ENCODE measurements around the gene ZPBP2. TPM values are rescaled to one million over a fixed set of nuclear protein-coding genes. Genes with fewer than 3 reads are reported as not detected.
"Not testable (repeated sequence)": the region's sequence is repeated elsewhere in the genome, so short reads cannot be mapped to it uniquely, and the experiment has no call there.

The ZPBP2 gene
- total RNA-seq, 2 donors from 2014 or later: not detected

DNA sequence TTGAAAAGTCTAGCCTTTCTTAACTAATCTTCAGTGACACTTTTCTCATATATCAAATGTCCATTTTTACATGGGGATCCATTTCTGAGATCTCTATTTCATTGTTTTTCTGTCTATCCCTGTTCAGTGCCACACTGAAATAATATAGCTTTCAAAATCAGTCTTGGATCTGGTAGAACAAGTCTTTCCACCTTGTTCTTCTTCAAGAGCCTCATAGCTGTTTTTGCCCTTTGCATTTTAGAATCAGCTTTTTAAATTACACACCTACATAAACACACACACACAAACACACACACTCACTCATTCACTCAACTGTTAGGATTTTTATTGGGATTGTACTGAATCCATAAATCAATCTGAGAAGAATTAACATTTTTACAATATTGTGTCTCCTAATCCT, 31.2 kb downstream of the ZPBP2 start:
- ATAC-seq: no peak
- DNase-seq: no peak
- intact Hi-C loops (cut with DNase I): no loop called here

- ATAC-seq; intact Hi-C loops (cut with DNase I); DNase-seq: not testable (repeated sequence)
Measured at GRCh38 chr17:39902027-39902426, 34.0 kb downstream of the ZPBP2 start.

DNA sequence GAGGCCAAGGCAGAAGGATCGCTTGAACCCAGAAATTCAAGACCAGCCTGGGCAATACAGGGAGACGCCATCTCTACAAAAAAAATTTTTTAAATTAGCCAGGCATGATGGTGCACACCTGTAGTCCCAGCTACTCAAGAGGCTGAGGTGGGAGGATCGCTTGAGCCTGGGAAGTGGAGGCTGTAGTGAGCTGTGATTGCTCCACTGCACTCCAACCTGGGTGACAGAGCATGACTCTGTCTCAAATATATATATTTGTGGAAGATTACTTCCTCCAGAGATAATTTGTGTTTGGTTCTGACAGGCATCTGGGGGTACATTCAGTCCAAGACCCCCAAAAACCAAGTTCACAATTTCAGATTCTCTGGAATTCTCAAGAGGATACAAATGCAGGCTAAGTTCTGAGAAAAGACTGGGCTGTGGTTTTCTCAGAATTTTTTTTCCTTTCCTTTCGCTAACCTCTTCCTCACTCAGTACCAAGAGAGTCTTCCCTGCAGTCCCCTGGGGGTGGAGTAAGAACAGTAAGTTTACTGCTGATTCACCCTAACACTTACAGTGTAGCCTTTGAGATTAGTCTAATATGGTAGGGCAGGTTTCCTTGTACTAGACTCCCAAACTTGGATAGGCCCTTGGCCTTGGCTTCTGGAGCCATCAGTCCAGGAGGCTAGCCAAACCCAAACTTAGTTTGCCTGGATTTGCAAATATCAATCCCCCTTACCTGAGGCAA, 35.3 kb downstream of the ZPBP2 start:
- ATAC-seq: no peak
- DNase-seq: no peak
- intact Hi-C loops (cut with DNase I): no loop called here

- ATAC-seq (no peak), DNase-seq (no peak)
- intact Hi-C loops (cut with DNase I): no loop called here
Measured at GRCh38 chr17:39904990-39905288, 36.9 kb downstream of the ZPBP2 start.

GRCh38 chr17:39908789-39909352, 40.9 kb downstream of the ZPBP2 start:
- intact Hi-C loops (cut with DNase I): no loop called here
- DNase-seq: no peak
- ATAC-seq: no peak

- intact Hi-C loops (cut with DNase I): no loop called here
- ATAC-seq (no peak), DNase-seq (no peak)
Measured at GRCh38 chr17:39913989-39914388, 46.0 kb downstream of the ZPBP2 start.

- DNase-seq (no peak), ATAC-seq (peak in 1 of 2 donors; percentile 30)
- intact Hi-C loops (cut with DNase I): no loop called here
Measured at GRCh38 chr17:39915559-39915958, 47.6 kb downstream of the ZPBP2 start.

DNA sequence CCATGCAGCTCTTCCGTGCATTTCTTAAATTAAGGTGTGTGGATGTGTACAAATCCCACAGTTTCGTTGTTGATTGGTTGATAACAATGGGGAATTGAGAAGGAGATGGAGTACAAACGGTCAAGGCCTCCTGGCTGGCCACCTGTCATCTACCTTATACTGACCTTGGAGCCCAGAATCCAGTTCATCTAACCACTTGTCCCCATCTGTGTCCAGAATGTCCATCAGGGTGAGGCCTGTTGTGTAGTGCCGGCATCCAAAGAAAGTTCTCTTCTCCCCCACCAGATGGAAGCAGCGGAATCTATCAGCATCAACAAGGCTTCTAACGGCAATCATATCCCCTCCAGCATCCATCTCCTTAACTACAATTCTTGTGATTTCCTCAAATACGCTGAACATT, 48.9 kb downstream of the ZPBP2 start:
- DNase-seq: no peak
- no peak for ATAC-seq
- intact Hi-C loops (cut with DNase I): no loop called here

- intact Hi-C loops (cut with DNase I): no loop called here
- ATAC-seq (no peak), DNase-seq (no peak)
Measured at GRCh38 chr17:39919087-39919683, 51.2 kb downstream of the ZPBP2 start.

DNA sequence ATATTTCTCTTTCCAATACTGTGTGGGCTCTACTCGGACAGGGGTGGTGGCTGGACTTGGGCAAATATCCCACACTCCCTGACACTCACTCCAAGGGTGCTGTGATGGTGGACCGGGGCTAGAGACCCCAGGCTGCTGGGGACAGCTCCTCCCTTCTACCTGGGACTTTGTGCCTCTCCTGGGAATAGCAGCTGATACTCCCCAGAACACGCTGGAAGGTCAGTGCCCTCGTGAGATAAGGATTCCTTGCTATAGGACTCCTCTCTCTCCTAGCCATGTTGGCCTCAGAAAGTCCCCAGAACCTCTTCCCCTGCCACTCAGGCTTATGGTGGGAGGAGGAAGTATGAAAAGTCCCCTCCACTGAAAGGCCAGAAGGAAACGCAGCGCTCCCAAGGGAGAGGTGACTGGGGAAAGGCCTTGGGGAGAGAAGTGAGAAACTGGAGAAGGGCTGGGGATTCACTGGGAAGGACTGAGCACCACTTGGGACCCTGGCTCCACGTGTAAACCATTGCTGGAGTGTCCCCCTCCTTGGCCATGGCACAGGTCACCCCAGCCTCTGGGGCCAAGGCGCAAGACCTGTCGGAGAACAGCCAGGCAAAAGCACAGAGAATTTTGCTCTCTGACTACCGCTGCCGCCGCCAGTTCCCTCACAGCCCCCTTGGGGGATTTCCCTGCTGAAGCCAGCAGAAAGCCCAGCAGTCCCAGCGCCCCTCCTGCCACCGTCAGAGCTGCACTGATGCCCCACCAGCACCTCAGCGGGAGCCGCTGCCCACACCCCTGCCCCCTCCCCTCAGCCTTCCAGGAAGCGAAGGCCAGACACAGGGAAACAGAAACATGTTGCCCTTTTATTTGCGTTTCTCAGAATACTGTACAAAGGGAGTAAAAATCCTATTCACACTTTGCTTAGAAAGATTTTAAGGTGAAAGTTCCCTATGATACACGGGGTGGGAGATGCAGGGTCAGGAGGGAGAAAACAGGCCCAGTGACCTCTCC, 52.5 kb downstream of the ZPBP2 start:
- no peak for DNase-seq
- ATAC-seq: no peak
- intact Hi-C loops (cut with DNase I): no loop called here

DNA sequence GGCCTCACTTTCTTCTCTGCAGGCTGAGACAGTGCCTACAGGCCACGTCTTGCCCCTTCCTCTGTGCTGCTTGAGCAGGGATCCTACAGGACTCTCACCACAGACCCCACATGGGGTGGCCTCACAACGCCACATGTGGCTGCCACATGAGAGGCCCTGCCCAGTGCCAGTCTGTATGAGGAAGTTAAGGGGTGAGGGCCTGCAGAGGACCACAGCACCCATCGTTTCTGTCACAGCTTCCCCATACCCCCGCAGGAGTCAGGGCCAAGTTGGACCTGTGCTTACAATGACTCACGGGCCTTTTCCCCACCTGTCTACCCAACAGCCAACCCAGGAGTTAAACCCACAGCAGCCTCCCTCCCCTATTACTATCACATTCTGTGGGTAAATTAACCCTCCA, 53.3 kb downstream of the ZPBP2 start:
- no peak for ATAC-seq
- intact Hi-C loops (cut with DNase I): no loop called here

DNA sequence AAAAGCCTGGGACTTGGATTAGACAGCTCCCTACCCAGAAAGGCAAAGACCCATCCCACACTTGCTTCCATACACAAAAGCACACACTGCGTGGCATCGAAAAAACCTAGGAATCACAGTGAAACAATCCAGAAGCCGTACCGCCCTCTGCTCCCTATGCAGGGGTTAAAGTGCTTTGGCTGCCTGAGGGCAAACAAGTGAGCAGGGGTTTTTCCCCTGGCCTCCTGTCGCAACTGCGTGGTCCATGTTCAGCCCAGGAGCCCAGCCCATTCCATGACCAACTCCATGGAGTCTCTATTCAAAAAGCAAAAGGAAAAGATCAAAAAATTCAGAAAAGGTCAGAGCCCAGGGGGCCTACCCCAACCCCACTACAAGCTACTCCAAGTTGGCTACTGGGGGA, 54.0 kb downstream of the ZPBP2 start:
- no peak for ATAC-seq
- intact Hi-C loops (cut with DNase I): no loop called here

More for the DNA sequence above, 53.3 kb downstream of the ZPBP2 start:
- DNase-seq: no peak

DNA sequence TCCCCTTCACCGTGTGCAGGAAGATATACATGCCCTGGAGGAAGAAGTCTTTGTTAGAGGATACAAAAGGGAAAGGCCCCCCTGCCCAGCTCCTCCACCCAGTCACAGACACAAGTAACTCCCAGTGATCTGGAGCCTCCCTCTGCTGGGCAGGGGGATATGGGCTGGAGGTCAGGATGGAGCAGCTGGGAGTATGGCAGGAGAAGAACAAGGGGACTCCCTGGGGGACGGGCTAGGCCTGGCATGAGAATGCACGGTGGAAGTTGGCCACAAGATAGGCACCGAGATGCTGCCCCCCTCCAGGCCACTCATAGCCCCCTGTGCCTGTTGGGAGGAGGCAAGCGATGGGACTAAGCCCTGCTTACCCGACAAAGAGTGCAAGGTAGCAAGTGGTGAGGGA, 55.2 kb downstream of the ZPBP2 start:
- ATAC-seq: no peak
- intact Hi-C loops (cut with DNase I): no loop called here
- DNase-seq: no peak

More for the DNA sequence above, 54.0 kb downstream of the ZPBP2 start:
- no peak for DNase-seq

DNA sequence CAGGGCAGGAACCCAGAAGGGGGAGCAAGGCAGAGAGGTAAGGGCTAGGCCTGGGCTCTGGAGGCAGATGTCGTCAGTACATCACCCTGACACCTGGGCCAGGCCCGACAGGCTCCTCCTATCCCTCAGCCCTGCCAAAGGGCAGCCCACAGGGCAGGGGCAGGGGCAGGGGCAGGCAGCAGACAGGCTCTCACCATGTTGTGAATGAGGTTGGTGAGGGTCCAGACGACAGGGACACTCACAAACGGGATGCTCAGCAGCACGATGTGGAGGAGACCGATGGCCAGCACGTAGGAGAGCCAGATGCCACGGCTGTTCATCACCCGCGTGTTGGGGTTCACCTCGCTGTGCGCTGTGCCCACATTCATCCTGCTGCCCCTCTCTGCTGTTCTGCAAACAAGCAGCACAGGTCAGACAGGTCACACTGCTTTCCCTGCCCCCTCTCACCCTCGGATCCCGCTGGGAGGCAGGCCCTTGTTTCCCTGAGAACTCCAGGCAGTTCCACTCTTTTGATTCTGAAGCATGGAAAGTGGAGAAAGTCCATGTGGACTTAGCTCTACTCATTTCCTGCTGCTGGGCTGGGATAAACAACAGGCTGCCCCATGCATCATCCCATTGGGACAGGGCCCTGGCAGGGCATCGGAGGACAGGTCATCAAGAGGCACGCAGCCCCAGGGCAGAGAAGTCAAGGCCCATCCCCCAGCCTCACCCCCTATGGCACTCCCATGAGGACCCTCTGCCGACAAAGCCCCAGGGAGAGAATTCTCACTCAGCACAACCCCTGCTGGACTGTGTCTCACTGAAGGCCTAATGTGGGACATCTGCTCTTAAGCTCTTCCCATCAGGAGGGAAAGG, 56.1 kb downstream of the ZPBP2 start:
- ATAC-seq: no peak
- intact Hi-C loops (cut with DNase I): no loop called here
- no peak for DNase-seq

GRCh38 chr17:39924691-39925055, 56.7 kb downstream of the ZPBP2 start:
- no peak for ATAC-seq
- intact Hi-C loops (cut with DNase I): no loop called here
- no peak for DNase-seq

DNA sequence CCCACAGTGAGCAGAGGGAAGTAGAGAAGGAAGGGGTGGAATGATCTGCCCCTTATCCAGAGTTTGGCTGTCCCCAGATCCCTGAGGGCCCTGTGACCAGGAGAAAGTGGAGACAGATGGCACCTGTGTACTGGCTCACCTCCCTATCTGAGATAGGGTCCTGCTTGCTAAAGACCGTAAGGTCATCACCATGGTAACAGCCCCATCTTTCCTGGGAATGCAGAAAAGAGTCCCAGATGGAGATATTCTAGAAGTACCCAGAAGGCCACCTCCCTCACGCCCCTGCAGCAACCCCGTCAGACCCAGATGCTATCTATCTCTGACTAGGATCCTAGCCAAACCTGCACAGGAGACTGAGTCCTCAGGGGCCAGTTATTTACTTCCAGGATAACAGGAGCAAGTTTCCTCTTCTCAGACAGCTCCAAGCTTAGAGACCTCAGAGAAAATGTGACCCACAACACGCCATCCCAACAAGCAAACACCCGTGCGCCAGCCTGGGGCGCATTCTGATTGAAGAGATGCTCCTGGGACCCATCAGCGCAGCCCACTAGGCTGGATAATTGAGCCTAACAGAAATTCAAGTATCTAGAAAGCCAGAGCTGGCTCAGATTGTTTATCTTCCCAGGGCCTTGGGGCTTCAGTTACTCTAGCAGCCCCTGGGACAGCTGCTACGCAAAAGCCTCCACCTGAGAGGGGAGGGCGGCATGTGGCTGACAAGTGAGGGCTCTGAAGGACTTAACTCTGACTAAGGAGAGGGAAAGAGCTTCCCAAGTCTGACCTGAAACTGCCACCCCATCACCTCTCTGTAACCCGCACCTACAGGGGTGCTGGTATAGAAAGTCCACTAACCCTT, 57.5 kb downstream of the ZPBP2 start:
- DNase-seq: no peak
- no peak for ATAC-seq
- intact Hi-C loops (cut with DNase I): no loop called here

- no peak for ATAC-seq
- no peak for DNase-seq
- intact Hi-C loops (cut with DNase I): no loop called here
Measured at GRCh38 chr17:39926135-39926587, 58.2 kb downstream of the ZPBP2 start.

DNA sequence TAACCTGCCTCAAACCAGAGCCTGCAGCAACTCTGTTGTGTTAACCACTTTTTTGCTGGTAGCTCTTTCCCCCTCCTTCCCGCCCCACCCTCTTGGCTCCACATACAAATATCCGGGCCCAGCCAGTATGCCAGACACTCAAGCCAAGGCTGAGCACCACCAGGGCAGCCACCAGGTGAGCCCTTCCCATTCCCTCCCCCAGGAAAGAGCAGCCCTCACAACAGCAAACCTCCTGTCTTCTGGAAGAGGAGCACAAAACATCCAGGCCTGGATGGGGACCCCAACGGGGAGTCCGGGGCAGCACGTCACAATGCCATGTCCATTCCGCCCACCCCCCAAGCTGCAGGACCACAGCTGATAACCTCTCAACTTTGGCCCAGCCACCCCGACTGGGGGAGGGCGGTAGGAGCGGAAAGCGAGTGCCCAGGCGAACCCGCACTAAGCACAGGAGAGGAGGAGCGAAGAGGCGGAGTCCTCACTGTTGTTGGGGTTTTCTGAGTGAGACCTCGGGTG, 58.6 kb downstream of the ZPBP2 start:
- intact Hi-C loops (cut with DNase I): no loop called here

More for the DNA sequence above, 58.6 kb downstream of the ZPBP2 start:
- DNase-seq (peak; percentile 28), ATAC-seq (peak; percentile 23 to 29)
